ENCODE data around the gene TRIM71. TPM values are rescaled to one million over a fixed set of nuclear protein-coding genes. Genes with fewer than 3 reads are reported as not detected.
A peak's percentile ranks its signal among the peaks of the same experiment; 100 is the strongest.

Gene TRIM71
- total RNA-seq, 1 experiment from 2014 or later, result 0.18 TPM

- H3K4me1 ChIP-seq (ENCODE audit: control insufficient read depth, insufficient read depth, low read length), result peaks cover 3% of the 10 kb centered on the region; the same call in 1 of the 2 replicates
- no peak overlapping the region for H3K4me3 ChIP-seq (ENCODE audit: low read depth in 2 of 2, low read length in 2 of 2)
- no peaks in the 10 kb centered on the region for H3K36me3 ChIP-seq (ENCODE audit: control insufficient read depth, insufficient read depth, low read length)
- H3K27me3 ChIP-seq (ENCODE audit: control insufficient read depth, insufficient read depth, low read length), result no peaks in the 10 kb centered on the region
- no peak for ATAC-seq
- ChIA-PET CTCF (no interaction called here), POLR2A (interaction anchor here (0.6 kb wide), 2 partner anchors 258 to 370 kb away, joined by 5 to 8 read pairs; no protein-coding TSS in a partner anchor)
- in situ Hi-C loops (cut with HindIII; ENCODE audit: low pct_unique_long_range_greater_than_20kb, low sequenced_read_pairs), result no loop called here
- no peak for DNase-seq (ENCODE audit: low read depth, low spot score)
- H3K9me3 ChIP-seq (ENCODE audit: control insufficient read depth, insufficient read depth, low read depth, low read length), result no peaks in the 10 kb centered on the region
- H3K27ac ChIP-seq (ENCODE audit: low read length), result no peak overlapping the region
- TF ChIP-seq TCF7L2 (IDR thresholded peaks at IDR 0.05; ENCODE audit: low read depth, low read length) (no peak), POLR2AphosphoS5 (IDR thresholded peaks at IDR 0.05; ENCODE audit: low read depth, low read length) (no peak), REST (IDR thresholded peaks at IDR 0.05; ENCODE audit: insufficient read depth in 1 of 2, low read depth in 2 of 2, low read length in 1 of 2) (no peak), SIN3A (IDR thresholded peaks at IDR 0.05; ENCODE audit: borderline replicate concordance, insufficient read depth, low read depth, low read length) (no peak), CTCF (IDR thresholded peaks at IDR 0.05) (no peak)
- intact Hi-C loops (cut with micrococcal nuclease; ENCODE audit: unreplicated experiment), result no loop called here
- no TSS peak for BruUV-seq (replicated peaks)
These were observed 53.5 kb downstream of the TRIM71 start for GRCh38 chr3:32871273-32871672.

GRCh38 chr3:32872487-32873382, 54.9 kb downstream of the TRIM71 start:
- no peaks in the 10 kb centered on the region for H3K27me3 ChIP-seq (ENCODE audit: control insufficient read depth, insufficient read depth, low read length)
- in situ Hi-C loops (cut with HindIII; ENCODE audit: low pct_unique_long_range_greater_than_20kb, low sequenced_read_pairs), result no loop called here
- no peak overlapping the region for H3K27ac ChIP-seq (ENCODE audit: low read length)
- H3K9me3 ChIP-seq (ENCODE audit: control insufficient read depth, insufficient read depth, low read depth, low read length), result no peaks in the 10 kb centered on the region
- no TSS peak for BruUV-seq (replicated peaks)
- POLR2A ChIA-PET, result no interaction called here
- intact Hi-C loops (cut with micrococcal nuclease; ENCODE audit: unreplicated experiment), result no loop called here
- TF ChIP-seq REST (IDR thresholded peaks at IDR 0.05; ENCODE audit: insufficient read depth in 1 of 2, low read depth in 2 of 2, low read length in 1 of 2) (no peak), TCF7L2 (IDR thresholded peaks at IDR 0.05; ENCODE audit: low read depth, low read length) (0 out of 2 replicates have a peak, but pooled peaks have one; percentile 56), SIN3A (IDR thresholded peaks at IDR 0.05; ENCODE audit: borderline replicate concordance, insufficient read depth, low read depth, low read length) (no peak), POLR2AphosphoS5 (IDR thresholded peaks at IDR 0.05; ENCODE audit: low read depth, low read length) (no peak), CTCF (IDR thresholded peaks at IDR 0.05) (no peak)
- no peak overlapping the region for H3K4me3 ChIP-seq (ENCODE audit: low read depth in 2 of 2, low read length in 2 of 2)
- ATAC-seq (peak; percentile 26; the same call in 1 of the 2 replicates), DNase-seq (ENCODE audit: low read depth, low spot score) (no peak)
- H3K4me1 ChIP-seq (ENCODE audit: control insufficient read depth, insufficient read depth, low read length), result peaks cover 3% of the 10 kb centered on the region; the same call in 1 of the 2 replicates
- H3K36me3 ChIP-seq (ENCODE audit: control insufficient read depth, insufficient read depth, low read length), result no peaks in the 10 kb centered on the region
- CTCF ChIA-PET, result interaction anchor here (0.6 kb wide), 1 partner anchor 12 kb away, joined by 5 read pairs; no protein-coding TSS in a partner anchor

All from Panc1 (cell line).